Fibroblast of lung (primary cell): ENCODE data around the gene ARIH2. TPM values are rescaled to one million over a fixed set of nuclear protein-coding genes. Genes with fewer than 3 reads are reported as not detected.

Experiments used
- DNase-seq, 2 donors: peaks; one replicate each; pipeline versions ENCODE4 v3.0.0 to v3.0.0-alpha.2; 2010; ENCODE audit warnings: low read depth in 2 of 2
- H2AFZ ChIP-seq: 2 replicates; pipeline ENCODE4 v1.5.1; 2012; ENCODE audit warnings: low read length, control low read depth, inconsistent platforms
- H3K27ac ChIP-seq: 2 replicates; pipeline ENCODE4 v1.5.1; 2011; ENCODE audit warnings: low read length, control low read depth; ENCODE audit not compliant: insufficient read depth
- H3K27me3 ChIP-seq: 2 replicates; pipeline ENCODE4 v1.5.1; 2011; ENCODE audit warnings: mild to moderate bottlenecking, low read length; ENCODE audit not compliant: control insufficient read depth, insufficient read depth
- H3K36me3 ChIP-seq: 2 replicates; pipeline ENCODE4 v1.5.1; 2011; ENCODE audit warnings: low read length; ENCODE audit not compliant: control insufficient read depth, insufficient read depth
- H3K4me1 ChIP-seq: 2 replicates; pipeline ENCODE4 v1.5.1; 2011; ENCODE audit warnings: low read length; ENCODE audit not compliant: control insufficient read depth, insufficient read depth; ENCODE audit errors: extremely low read depth
- H3K4me2 ChIP-seq: 2 replicates; pipeline ENCODE4 v1.5.1; 2011; ENCODE audit warnings: low read length, control low read depth; ENCODE audit not compliant: insufficient read depth; ENCODE audit errors: extremely low read depth
- H3K4me3 ChIP-seq, 4 experiments: fragments of 200-600 bp in 1 of 4; sonication (generic) in 1 of 4; replicated peaks in 1 of 4; 2 replicates each; pipeline ENCODE4 v1.5.1; 2011 to 2016; ENCODE audit warnings: low read length in 4 of 4, low read depth in 3 of 4, mild to moderate bottlenecking in 3 of 4, control low read depth in 2 of 4, inconsistent platforms in 1 of 4, mixed read lengths in 1 of 4; ENCODE audit not compliant: insufficient read depth in 1 of 4; ENCODE audit errors: control extremely low read depth in 1 of 4
- H3K79me2 ChIP-seq: 2 replicates; pipeline ENCODE4 v1.5.1; 2012; ENCODE audit warnings: mild to moderate bottlenecking, low read length, inconsistent platforms; ENCODE audit not compliant: control insufficient read depth, insufficient read depth
- H3K9ac ChIP-seq: 2 replicates; pipeline ENCODE4 v1.5.1; 2011; ENCODE audit warnings: mild to moderate bottlenecking, low read length, control low read depth; ENCODE audit not compliant: insufficient read depth
- H3K9me3 ChIP-seq: 2 replicates; pipeline ENCODE4 v1.5.1; 2012; ENCODE audit warnings: low read depth, low read length; ENCODE audit not compliant: control insufficient read depth, insufficient read depth
- H4K20me1 ChIP-seq: 2 replicates; pipeline ENCODE4 v1.5.1; 2011; ENCODE audit warnings: low read length; ENCODE audit not compliant: control insufficient read depth, insufficient read depth; ENCODE audit errors: extremely low read depth
- EZH2 ChIP-seq: IDR thresholded peaks from 2 replicates; pipeline ENCODE4 v1.5.1; 2012; ENCODE audit warnings: low read length, control low read depth, mild to moderate bottlenecking; ENCODE audit errors: missing control alignments
- polyA plus RNA-seq, 2 donors: library from polyadenylated mRNA; depleted of rRNA in 1 of 2; stranded (reverse) in 1 of 2; unstranded in 1 of 2; fragments of >200 nt; gene quantifications; 2 replicates each; pipeline ENCODE4 v1.2.1, GENCODE V29; 2011 to 2012; ENCODE audit warnings: missing spikeins in 1 of 2
- total RNA-seq: library from RNA; depleted of rRNA; stranded (reverse); fragments of >200 nt; gene quantifications from 2 replicates; pipeline ENCODE4 v1.2.1, GENCODE V29; 2014
- TF ChIP-seq, protein P1 (sequence below), 2 donors: IDR thresholded peaks in 1 of 2; conservative IDR thresholded peaks in 1 of 2; 1 replicate in 1 of 2; 2 replicates in 1 of 2; pipeline ENCODE4 v1.5.1; 2011 to 2012; ENCODE audit warnings: low read length in 2 of 2, control low read depth in 1 of 2, inconsistent platforms in 1 of 2, low read depth in 1 of 2, mild to moderate bottlenecking in 1 of 2

Gene ARIH2
- total and polyA plus RNA-seq, 2 donors (not counting 1 experiment from before 2014, with no cell fraction given): 71.4 to 91.7 TPM

DNA sequence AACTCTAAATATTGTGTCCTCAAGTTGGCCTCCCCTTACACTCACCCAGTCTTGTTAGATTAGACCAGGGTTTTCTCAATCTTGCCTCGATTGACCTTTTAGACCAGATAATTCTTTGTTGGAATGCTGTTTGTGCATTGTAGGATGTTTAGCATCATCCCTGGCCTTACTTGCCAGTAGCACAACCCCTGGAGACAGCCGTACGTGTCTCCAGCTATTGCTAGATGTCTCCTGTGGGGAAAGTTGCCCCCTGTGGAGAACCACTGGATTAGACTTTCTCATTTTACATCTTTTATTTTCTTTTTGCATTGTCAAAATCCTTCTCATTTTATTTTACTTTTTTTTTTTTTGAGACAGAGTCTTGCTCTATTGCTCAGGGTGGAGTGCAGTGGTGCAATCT is 90.8 kb downstream of the ARIH2 start:
- Histone ChIP-seq H3K4me1 (peaks cover 4% of the 10 kb centered on the region), H2AFZ (no peak overlapping the region), H3K36me3 (peaks cover 20% of the 10 kb centered on the region), H3K79me2 (peaks cover 43% of the 10 kb centered on the region), H3K27me3 (no peaks in the 10 kb centered on the region), H3K9ac (no peak overlapping the region), H3K4me3 (no peak overlapping the region), H3K27ac (no peak overlapping the region), H3K4me2 (no peak overlapping the region), H3K9me3 (no peaks in the 10 kb centered on the region), H4K20me1 (no peaks in the 10 kb centered on the region)
- DNase-seq: no peak
- no peak for TF ChIP-seq EZH2
- TF ChIP-seq, protein P1, sequence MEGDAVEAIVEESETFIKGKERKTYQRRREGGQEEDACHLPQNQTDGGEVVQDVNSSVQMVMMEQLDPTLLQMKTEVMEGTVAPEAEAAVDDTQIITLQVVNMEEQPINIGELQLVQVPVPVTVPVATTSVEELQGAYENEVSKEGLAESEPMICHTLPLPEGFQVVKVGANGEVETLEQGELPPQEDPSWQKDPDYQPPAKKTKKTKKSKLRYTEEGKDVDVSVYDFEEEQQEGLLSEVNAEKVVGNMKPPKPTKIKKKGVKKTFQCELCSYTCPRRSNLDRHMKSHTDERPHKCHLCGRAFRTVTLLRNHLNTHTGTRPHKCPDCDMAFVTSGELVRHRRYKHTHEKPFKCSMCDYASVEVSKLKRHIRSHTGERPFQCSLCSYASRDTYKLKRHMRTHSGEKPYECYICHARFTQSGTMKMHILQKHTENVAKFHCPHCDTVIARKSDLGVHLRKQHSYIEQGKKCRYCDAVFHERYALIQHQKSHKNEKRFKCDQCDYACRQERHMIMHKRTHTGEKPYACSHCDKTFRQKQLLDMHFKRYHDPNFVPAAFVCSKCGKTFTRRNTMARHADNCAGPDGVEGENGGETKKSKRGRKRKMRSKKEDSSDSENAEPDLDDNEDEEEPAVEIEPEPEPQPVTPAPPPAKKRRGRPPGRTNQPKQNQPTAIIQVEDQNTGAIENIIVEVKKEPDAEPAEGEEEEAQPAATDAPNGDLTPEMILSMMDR (conservative IDR thresholded peaks at IDR 0.05 in 1 of 2, IDR thresholded peaks at IDR 0.05 in 1 of 2; ENCODE audit: low read depth in 1 of 2, low read length in 2 of 2): no peak

DNA sequence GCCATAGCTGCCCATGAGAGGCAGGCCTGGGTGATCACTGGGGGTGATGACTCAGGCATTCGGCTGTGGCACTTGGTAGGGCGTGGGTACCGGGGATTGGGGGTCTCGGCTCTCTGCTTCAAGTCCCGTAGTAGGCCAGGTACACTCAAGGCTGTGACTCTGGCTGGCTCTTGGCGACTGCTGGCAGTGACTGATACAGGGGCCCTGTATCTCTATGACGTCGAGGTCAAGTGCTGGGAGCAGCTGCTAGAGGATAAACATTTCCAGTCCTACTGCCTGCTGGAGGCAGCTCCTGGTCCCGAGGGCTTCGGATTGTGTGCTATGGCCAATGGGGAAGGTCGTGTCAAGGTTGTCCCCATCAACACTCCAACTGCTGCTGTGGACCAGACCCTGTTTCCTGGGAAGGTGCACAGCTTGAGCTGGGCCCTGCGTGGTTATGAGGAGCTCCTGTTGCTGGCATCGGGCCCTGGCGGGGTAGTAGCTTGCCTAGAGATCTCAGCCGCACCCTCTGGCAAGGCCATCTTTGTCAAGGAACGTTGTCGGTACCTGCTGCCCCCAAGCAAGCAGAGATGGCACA is 93.9 kb downstream of the ARIH2 start:
- H3K27ac ChIP-seq: no peak overlapping the region
- H3K79me2 ChIP-seq: peaks cover 42% of the 10 kb centered on the region

DNA sequence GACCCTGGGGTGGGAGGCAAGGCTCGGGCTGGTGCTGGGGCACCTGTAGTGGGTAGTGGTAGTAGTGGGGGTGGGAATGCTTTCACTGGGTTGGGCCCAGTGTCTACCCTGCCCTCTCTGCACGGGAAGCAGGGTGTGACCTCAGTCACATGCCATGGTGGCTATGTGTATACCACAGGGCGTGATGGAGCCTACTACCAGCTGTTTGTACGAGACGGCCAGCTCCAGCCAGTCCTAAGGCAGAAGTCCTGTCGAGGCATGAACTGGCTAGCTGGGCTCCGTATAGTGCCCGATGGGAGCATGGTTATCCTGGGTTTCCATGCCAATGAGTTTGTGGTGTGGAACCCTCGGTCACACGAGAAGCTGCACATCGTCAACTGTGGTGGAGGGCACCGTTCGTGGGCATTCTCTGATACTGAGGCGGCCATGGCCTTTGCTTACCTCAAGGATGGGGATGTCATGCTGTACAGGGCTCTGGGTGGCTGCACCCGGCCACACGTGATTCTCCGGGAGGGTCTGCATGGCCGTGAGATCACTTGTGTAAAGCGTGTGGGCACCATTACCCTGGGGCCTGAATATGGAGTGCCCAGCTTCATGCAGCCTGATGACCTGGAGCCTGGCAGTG is 94.6 kb downstream of the ARIH2 start:
- TF ChIP-seq EZH2: no peak
- TF ChIP-seq, protein P1 (conservative IDR thresholded peaks at IDR 0.05 in 1 of 2, IDR thresholded peaks at IDR 0.05 in 1 of 2; ENCODE audit: low read depth in 1 of 2, low read length in 2 of 2): no peak
- H3K36me3 ChIP-seq: peaks cover 37% of the 10 kb centered on the region
- H2AFZ ChIP-seq: no peak overlapping the region
- no peak overlapping the region for H3K9ac ChIP-seq
- H3K4me3 ChIP-seq: no peak overlapping the region
- peaks cover 40% of the 10 kb centered on the region for H3K79me2 ChIP-seq
- no peak overlapping the region for H3K27ac ChIP-seq
- no peaks in the 10 kb centered on the region for H3K9me3 ChIP-seq
- no peak for DNase-seq
- H4K20me1 ChIP-seq: no peaks in the 10 kb centered on the region
- H3K27me3 ChIP-seq: no peaks in the 10 kb centered on the region
- no peak overlapping the region for H3K4me2 ChIP-seq
- H3K4me1 ChIP-seq: peaks cover 6% of the 10 kb centered on the region

More for the DNA sequence above, 93.9 kb downstream of the ARIH2 start:
- Histone ChIP-seq H4K20me1 (no peaks in the 10 kb centered on the region), H3K4me2 (no peak overlapping the region), H3K36me3 (peaks cover 37% of the 10 kb centered on the region), H3K4me3 (no peak overlapping the region), H2AFZ (no peak overlapping the region), H3K9me3 (no peaks in the 10 kb centered on the region), H3K27me3 (no peaks in the 10 kb centered on the region), H3K4me1 (peaks cover 6% of the 10 kb centered on the region), H3K9ac (no peak overlapping the region)
- TF ChIP-seq, protein P1 (conservative IDR thresholded peaks at IDR 0.05 in 1 of 2, IDR thresholded peaks at IDR 0.05 in 1 of 2; ENCODE audit: low read depth in 1 of 2, low read length in 2 of 2): no peak
- no peak for TF ChIP-seq EZH2
- no peak for DNase-seq
